ENCODE data around the gene CRYGN. TPM values are rescaled to one million over a fixed set of nuclear protein-coding genes. Genes with fewer than 3 reads are reported as not detected.
A peak's percentile ranks its signal among the peaks of the same experiment; 100 is the strongest.

Gene CRYGN
- total and polyA plus RNA-seq, 9 of the 15 experiments (the other 6 are each of a cell fraction or from before 2014, with no cell fraction given) = not detected

GRCh38 chr7:151386301-151387160 is 53.4 kb downstream of the CRYGN start:
- Histone ChIP-seq H2AFZ (ENCODE audit: low read depth, low read length) (no peak overlapping the region), H4K20me1 (replicated peaks; ENCODE audit: control insufficient read depth, insufficient read depth, low read length) (0 out of 2 replicates have a peak, but pooled peaks cover 5% of the 10 kb centered on the region), H3K27me3 (ENCODE audit: control insufficient read depth in 2 of 2, insufficient read depth in 2 of 2, low read length in 2 of 2) (peaks cover 15 to 90% of the 10 kb centered on the region in 2 experiments; a peak in 4 of 5 replicates), H3K9me1 (ENCODE audit: control insufficient read depth, insufficient read depth, low read length) (no peaks in the 10 kb centered on the region), H3K27ac (ENCODE audit: extremely low read depth, low read depth, low read length) (no peak overlapping the region), H3K9me3 (replicated peaks; ENCODE audit: control insufficient read depth, insufficient read depth, low read depth, low read length) (no peaks in the 10 kb centered on the region), H3K4me2 (ENCODE audit: insufficient read depth, low read length) (no peak overlapping the region), H3K9ac (ENCODE audit: insufficient read depth in 1 of 2, low read depth in 2 of 2, low read length in 2 of 2) (peak overlapping the region in 1 of 2 experiments; percentile 74; a peak in 2 of 4 replicates), H3K36me3 (ENCODE audit: control insufficient read depth, insufficient read depth, low read length) (no peaks in the 10 kb centered on the region), H3K4me1 (replicated peaks in 1 of 2; ENCODE audit: control insufficient read depth in 2 of 2, insufficient read depth in 2 of 2, low read length in 2 of 2) (peaks cover 10 to 57% of the 10 kb centered on the region in 2 experiments; a peak in 3 of 5 replicates), H3K4me3 (no peak overlapping the region), H3K79me2 (ENCODE audit: control insufficient read depth, insufficient read depth, low read length) (no peaks in the 10 kb centered on the region)
- BruUV-seq (replicated peaks) = no TSS peak
- POLR2A ChIA-PET = no interaction called here
- intact Hi-C loops (cut with micrococcal nuclease) = no loop called here
- WGBS (ENCODE audit: insufficient coverage, low coverage, missing lambda C conversion rate) = 36% methylated on average over 16 of the region's 16 CpGs
- TF ChIP-seq TAF7 (tag; IDR thresholded peaks at IDR 0.05) = no peak
- TF ChIP-seq NR2C1 (IDR thresholded peaks at IDR 0.05) = no peak
- no peak for TF ChIP-seq NR2C1 (tag; IDR thresholded peaks at IDR 0.05)
- TF ChIP-seq NFIC (IDR thresholded peaks at IDR 0.05) = peak; percentile 70
- in situ Hi-C loops (cut with MboI) = no loop called here
- FAIRE-seq (no peak), ATAC-seq (no peak), DNase-seq (ENCODE audit: extremely low read depth in 1 of 4, low spot score in 3 of 4) (no peak)
- CTCF ChIA-PET (ENCODE audit: low intra/inter-chr PET ratio) = no interaction called here
